Mucosa of gallbladder (tissue), 1 donor: ENCODE data around the gene GRK5. TPM values are rescaled to one million over a fixed set of nuclear protein-coding genes. Genes with fewer than 3 reads are reported as not detected.

Experiments used
- DNase-seq: peaks from one replicate; pipeline ENCODE4 v3.0.0-alpha.2; 2020; ENCODE audit warnings: low spot score
- total RNA-seq: library from RNA; stranded (reverse); gene quantifications from one replicate; pipeline ENCODE4 v1.2.1, GENCODE V29; 2021
- donor health status: DM: no; HTN: no; CAD: no.

Gene GRK5
- total RNA-seq, 1 donor from 2014 or later: 21.1 TPM

DNA sequence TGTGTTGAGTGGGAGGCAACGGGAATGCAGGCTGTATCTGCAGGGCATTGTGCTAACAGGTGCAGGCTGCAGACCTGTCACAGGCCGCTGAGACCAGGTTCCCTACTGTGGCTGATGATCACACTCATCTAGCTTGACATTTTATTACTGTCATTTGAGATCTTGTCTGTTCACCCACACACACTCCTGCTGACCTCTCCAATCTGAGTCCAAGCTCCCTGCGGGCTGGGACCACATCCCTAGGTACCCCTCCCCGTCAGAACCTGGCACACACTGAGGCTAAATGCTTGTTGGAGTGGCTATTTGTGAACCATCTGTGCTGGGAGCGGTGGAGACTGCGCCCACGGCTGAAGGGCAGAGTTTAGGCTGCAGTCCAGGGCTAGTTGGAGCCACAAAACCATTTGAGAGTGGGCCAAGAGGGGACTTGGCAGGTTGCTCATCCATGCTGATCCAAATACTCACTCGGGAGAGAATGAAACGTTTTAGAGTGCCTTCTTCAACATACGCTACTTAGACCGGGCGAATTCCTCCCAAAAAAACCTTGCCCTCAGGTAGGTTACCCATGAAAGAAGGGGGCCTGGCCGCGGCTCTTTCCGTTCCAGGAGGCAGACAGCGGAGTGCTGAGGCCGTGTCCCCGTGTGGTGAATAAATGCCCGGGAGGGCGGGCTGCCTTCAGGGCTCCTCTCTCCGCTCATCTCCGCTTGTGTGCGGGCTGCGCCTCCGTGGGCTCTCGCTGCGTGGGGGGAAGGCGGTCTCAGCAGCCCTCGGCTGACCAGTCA lies 170.8 kb downstream of the GRK5 start:
- no peak for DNase-seq

- no peak for DNase-seq
Observed at GRCh38 chr10:119378737-119379067, 171.3 kb downstream of the GRK5 start.

DNA sequence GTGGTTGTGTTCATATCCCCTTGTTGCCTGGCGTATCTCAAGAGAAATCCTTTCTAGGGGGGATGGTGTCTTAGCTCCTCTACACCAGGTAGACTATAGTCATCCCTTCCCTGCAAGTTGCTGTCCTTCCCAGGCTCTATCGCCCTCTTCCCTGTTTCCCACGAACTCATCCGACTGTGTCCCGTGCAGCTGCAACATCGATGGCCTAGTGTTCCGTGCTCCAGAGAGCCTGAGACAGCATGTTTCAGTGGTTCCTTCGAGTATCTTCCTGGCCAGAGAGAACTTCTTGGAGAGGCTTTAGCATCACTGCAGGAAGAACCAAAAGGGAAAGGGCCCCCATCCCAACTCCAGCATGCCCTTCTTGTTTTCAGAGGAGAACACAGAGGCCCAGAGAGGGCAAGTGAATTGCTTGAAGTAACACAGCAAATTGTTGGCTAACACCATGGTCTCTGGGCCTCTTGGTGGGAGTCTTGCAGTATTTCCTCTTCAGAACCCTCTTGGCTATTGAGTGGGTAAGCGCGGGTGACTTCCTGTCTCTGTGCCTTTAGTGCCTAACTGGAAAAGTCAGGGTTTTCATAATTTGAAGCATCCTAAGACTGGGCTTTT lies 172.2 kb downstream of the GRK5 start:
- DNase-seq: no peak

DNA sequence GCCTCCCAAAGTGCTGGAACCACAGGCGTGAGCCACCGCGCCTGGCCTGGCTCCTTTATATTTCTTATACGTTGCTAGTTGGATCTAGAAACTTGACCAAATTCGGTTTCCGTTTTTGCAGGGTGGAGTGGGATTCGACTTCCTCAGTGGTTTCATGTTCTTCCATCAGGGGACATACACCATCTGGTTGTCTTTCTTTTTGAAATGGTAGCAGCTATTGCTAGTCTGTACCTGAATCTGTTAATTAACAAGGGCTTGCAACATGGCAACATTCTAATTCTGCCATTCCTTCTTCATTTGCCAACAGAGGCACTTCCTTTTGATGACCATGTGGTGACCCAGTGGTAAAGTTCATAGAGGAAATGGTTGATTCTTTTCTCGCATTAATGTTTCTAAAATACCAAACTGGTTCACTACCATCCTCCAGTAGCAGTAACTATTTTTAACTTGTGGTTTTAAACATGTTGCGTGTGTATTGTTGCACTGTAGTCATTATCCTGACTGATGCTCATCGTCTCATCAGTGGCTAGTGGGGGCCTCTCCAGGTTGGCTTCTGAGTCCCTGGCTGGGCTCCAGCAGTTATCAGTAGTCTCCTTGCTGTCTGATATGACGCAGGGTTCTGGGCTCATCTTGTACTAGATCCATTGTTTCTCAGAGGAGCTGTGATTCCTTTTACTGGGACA lies 175.9 kb downstream of the GRK5 start:
- DNase-seq: no peak

DNA sequence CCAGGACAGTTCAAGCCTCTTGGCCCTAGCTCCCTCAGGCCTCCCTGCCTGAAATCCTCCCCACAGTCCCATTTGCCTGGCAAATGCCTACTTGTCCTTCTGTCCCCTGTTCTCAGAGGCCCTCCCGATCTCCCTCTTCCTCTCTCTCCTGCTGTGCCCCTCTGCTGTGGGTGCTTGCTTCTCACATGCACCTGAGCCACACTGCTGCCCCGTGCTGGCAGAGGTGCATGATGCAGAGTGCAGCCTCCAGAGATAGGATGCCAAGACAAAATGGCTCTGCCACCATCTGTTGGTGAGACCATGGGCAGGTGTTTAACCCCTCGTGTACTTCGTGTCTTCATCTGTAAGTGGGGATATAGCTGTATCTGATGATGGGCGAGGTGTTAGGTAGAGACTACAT lies 176.8 kb downstream of the GRK5 start:
- DNase-seq: no peak

DNA sequence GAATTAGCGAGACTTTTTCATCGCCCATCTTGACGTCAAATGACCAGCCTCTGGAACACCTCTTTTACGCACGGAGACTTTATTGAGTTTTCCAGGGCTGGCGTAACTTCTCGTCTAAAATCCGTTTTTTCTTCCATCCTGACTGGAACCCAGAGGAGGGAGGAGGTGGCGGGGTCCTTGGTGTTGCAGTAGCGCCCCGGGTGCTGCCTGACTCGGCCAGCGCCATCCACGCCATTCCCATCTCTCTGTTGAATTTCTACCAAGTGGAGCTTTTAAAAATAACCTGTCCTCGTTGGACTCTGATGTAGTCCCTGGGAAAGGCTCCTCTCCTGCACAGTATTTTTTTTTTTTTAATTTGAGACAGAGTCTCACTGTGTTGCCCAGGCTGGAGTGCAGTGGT lies 179.3 kb downstream of the GRK5 start:
- no peak for DNase-seq

- DNase-seq: no peak
Observed at GRCh38 chr10:119388849-119389345, 181.5 kb downstream of the GRK5 start.

GRCh38 chr10:119391440-119392251 lies 184.3 kb downstream of the GRK5 start:
- DNase-seq: no peak

GRCh38 chr10:119393019-119393418 lies 185.6 kb downstream of the GRK5 start:
- DNase-seq: no peak

GRCh38 chr10:119393421-119393820 lies 186.1 kb downstream of the GRK5 start:
- DNase-seq: no peak

- DNase-seq: no peak
Observed at GRCh38 chr10:119393845-119394244, 186.5 kb downstream of the GRK5 start.

- DNase-seq: no peak
Observed at GRCh38 chr10:119394657-119395279, 187.4 kb downstream of the GRK5 start.

DNA sequence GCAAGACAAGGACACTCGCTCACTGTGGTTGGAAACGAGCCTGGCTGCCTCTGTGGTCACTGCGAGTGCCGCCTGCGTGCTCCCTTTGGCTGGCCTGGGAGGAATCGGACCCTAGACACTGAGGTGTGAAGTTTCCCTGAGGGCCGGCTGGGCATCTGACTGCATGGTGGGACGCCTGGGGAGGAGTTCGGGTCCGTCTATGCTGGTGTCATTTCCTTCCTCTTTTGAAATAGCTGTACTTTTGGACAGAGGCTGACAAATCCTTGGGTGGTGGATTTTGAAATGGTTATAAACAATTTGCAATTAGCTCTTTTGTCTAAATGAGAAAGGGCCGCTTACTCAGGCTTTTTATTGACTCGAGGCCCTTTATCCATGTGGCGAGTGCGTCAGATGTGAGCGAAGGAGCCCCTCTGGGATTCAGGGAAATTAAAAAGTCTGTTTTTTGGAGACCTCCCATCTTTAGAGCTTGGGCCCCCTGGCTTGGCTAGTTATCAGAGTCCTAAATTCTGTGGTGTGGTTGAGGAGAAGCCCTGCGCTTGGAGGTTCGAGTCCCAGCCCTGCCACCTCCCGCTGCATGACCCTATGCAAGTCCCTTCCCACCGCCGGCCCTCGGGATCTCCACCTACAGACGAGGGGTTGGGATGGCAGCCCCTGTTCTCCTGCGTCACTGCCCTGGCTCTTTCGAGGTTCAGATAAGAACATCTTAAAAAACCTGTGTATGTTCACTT lies 188.1 kb downstream of the GRK5 start:
- peak; percentile 31 for DNase-seq

DNA sequence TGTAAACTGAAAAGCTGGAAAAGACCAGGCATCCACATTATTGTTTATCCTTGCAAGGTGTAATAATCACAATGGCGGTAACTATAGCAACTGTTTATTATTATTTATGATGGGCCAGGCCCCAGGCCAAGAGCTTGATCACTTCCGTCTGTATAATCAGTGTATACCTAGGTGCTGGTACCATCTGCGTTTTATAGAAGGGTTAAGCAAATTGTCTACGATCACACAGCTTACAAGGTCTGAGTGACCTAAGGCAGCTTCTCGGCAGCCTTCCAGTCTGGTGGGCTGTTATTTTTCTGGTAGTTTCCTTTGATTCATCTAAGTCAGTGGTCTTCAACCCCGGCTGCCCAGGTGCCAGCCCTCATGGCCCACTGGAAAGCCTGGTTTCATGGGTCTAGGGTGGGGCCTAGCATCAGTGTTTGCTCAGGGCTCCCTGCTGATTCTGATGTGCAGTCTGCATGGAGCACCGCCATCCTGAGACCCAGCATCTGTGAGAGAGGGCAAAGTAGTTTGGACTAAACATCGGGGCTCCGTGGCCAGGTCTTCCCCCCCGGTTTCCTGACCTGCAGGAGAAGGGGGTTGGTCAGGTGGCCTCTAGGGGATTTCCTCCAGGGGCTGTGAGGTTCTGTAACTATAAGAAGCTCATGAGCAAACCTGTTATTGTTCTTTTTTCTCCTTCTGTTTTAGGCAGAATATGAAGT lies 188.8 kb downstream of the GRK5 start:
- no peak for DNase-seq

- DNase-seq: no peak
Observed at GRCh38 chr10:119396709-119397071, 189.3 kb downstream of the GRK5 start.

DNA sequence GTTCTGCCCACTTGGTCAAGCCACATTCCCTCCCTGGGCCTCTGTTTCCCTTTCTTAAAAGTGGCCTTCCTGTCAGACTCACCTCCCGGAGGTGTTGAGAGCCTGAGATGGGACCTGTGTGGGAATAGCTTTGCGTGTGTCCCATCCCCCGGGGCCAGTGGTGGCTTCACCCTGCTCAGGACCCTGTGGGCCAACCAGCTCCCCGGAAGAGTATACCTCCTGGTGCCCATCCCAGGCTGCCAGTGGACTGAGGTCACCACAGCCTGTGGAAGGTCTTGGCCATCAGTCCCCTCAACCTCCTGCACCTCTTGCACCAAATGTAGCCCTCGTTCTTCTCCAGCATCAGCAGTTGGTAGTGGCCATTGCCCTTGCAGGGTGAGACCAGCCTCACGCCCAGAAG lies 190.0 kb downstream of the GRK5 start:
- DNase-seq: no peak

- no peak for DNase-seq
Observed at GRCh38 chr10:119398996-119399395, 191.6 kb downstream of the GRK5 start.

DNA sequence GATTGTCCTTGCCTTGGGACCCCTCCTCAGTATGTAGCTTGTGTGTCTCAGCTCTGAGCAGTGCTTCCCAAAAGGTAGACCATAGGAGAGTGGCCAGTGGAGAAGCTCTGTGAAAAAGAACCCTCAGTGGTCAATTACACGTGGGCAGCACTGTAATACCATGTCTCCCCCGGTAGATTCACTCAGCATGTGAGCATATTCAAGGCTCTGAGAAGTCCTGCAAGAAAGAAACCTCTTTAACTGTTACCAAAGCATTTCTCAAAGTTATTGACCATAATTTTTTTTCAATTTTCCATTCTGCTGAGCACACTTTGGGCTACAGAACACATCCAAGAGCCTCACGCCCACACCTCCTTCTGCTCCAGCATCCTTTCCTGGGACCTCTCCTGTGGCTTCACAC lies 192.1 kb downstream of the GRK5 start:
- DNase-seq: no peak

- DNase-seq: no peak
Observed at GRCh38 chr10:119401671-119402395, 194.5 kb downstream of the GRK5 start.

DNA sequence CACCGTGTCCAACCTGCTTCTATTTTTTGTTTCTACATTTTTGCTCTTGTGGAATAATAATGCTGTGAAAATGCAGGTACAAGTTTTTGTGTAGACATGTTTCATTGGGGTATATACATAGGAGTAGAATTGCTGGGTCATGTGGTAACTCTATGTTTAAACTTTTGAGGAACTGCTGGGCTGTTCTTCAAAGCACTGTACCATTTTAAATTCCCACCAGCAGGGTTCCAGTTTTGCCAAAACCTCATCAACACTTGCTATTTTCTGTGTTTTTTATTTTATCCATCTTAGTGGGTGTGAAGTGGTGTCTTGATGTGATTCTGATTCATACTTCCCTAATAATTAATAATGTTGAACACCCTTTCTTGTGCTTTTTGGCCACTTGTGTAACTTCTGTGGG lies 196.6 kb downstream of the GRK5 start:
- DNase-seq: no peak
